ENCODE measurements around the gene SLC25A13. TPM values are rescaled to one million over a fixed set of nuclear protein-coding genes. Genes with fewer than 3 reads are reported as not detected.

The SLC25A13 gene
- total and polyA plus RNA-seq, 2 of the 13 experiments (the other 11 are each of a cell fraction or from before 2014, with no cell fraction given): 36.2 to 84.9 TPM

DNA sequence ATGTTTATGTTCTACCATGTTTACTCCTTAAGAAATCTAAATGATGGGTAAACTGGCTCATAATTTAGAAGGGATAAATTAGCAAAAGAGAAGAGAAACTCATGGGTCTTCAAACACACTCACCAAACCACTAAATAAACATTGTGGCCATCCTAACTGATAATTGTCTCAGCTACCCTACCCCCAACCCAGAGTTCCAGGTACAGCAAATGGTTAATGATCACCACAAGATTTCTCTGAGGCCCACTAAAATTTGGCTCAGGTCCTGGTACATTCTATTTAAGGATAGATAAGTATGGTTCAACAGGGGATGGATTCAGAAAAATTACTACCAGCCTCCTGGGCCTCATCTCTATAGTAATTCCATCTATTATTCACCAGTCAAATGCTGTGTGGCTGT, 21.4 kb downstream of the SLC25A13 start (continued):
- TF ChIP-seq, protein P1, sequence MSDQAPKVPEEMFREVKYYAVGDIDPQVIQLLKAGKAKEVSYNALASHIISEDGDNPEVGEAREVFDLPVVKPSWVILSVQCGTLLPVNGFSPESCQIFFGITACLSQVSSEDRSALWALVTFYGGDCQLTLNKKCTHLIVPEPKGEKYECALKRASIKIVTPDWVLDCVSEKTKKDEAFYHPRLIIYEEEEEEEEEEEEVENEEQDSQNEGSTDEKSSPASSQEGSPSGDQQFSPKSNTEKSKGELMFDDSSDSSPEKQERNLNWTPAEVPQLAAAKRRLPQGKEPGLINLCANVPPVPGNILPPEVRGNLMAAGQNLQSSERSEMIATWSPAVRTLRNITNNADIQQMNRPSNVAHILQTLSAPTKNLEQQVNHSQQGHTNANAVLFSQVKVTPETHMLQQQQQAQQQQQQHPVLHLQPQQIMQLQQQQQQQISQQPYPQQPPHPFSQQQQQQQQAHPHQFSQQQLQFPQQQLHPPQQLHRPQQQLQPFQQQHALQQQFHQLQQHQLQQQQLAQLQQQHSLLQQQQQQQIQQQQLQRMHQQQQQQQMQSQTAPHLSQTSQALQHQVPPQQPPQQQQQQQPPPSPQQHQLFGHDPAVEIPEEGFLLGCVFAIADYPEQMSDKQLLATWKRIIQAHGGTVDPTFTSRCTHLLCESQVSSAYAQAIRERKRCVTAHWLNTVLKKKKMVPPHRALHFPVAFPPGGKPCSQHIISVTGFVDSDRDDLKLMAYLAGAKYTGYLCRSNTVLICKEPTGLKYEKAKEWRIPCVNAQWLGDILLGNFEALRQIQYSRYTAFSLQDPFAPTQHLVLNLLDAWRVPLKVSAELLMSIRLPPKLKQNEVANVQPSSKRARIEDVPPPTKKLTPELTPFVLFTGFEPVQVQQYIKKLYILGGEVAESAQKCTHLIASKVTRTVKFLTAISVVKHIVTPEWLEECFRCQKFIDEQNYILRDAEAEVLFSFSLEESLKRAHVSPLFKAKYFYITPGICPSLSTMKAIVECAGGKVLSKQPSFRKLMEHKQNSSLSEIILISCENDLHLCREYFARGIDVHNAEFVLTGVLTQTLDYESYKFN (CRISPR knock-in tag; conservative IDR thresholded peaks at IDR 0.05): 0 out of 2 replicates have a peak, but pooled peaks have one; percentile 22
- TF ChIP-seq ATF1 (CRISPR knock-in tag; IDR thresholded peaks at IDR 0.05): no peak
- TF ChIP-seq GFI1 (CRISPR knock-in tag; IDR thresholded peaks at IDR 0.05; ENCODE audit: borderline replicate concordance): no peak
- TF ChIP-seq, protein P2, sequence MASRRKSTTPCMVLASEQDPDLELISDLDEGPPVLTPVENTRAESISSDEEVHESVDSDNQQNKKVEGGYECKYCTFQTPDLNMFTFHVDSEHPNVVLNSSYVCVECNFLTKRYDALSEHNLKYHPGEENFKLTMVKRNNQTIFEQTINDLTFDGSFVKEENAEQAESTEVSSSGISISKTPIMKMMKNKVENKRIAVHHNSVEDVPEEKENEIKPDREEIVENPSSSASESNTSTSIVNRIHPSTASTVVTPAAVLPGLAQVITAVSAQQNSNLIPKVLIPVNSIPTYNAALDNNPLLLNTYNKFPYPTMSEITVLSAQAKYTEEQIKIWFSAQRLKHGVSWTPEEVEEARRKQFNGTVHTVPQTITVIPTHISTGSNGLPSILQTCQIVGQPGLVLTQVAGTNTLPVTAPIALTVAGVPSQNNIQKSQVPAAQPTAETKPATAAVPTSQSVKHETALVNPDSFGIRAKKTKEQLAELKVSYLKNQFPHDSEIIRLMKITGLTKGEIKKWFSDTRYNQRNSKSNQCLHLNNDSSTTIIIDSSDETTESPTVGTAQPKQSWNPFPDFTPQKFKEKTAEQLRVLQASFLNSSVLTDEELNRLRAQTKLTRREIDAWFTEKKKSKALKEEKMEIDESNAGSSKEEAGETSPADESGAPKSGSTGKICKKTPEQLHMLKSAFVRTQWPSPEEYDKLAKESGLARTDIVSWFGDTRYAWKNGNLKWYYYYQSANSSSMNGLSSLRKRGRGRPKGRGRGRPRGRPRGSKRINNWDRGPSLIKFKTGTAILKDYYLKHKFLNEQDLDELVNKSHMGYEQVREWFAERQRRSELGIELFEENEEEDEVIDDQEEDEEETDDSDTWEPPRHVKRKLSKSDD (CRISPR knock-in tag; IDR thresholded peaks at IDR 0.05; ENCODE audit: low read depth): no peak
- TF ChIP-seq ZNF652 (CRISPR knock-in tag; IDR thresholded peaks at IDR 0.05; ENCODE audit: borderline replicate concordance, low read depth): peak; percentile 86
- no peak for TF ChIP-seq SOX13 (IDR thresholded peaks at IDR 0.05)
- 0 out of 4 replicates have a peak, but pooled peaks of 1 of the 2 experiments have one; percentile 9 for TF ChIP-seq SOX13 (CRISPR knock-in tag; conservative IDR thresholded peaks at IDR 0.05 in 1 of 2, IDR thresholded peaks at IDR 0.05 in 1 of 2)
- TF ChIP-seq, protein P3, sequence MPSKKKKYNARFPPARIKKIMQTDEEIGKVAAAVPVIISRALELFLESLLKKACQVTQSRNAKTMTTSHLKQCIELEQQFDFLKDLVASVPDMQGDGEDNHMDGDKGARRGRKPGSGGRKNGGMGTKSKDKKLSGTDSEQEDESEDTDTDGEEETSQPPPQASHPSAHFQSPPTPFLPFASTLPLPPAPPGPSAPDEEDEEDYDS (CRISPR knock-in tag; IDR thresholded peaks at IDR 0.05): no peak
- TF ChIP-seq, protein P4, sequence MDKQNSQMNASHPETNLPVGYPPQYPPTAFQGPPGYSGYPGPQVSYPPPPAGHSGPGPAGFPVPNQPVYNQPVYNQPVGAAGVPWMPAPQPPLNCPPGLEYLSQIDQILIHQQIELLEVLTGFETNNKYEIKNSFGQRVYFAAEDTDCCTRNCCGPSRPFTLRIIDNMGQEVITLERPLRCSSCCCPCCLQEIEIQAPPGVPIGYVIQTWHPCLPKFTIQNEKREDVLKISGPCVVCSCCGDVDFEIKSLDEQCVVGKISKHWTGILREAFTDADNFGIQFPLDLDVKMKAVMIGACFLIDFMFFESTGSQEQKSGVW (CRISPR knock-in tag; IDR thresholded peaks at IDR 0.05; ENCODE audit: borderline replicate concordance): no peak
- no peak for TF ChIP-seq HCFC1 (IDR thresholded peaks at IDR 0.05; ENCODE audit: low read depth, low read length)
